LHCN-M2 (cell line): Measurements from ENCODE around the gene MARCHF7. TPM values are rescaled to one million over a fixed set of nuclear protein-coding genes. Genes with fewer than 3 reads are reported as not detected.

Source experiments
- DNase-seq: peaks from one replicate; pipeline ENCODE4 v3.0.0-alpha.2; 2012; ENCODE audit warnings: low read depth
- total RNA-seq: library from RNA; depleted of rRNA; stranded (reverse); fragments of >200 nt; gene quantifications from 2 replicates; pipeline ENCODE4 v1.2.3, GENCODE V29; 2014; rRNA removed

The MARCHF7 gene
- total RNA-seq, 1 experiment from 2014 or later, result 124 TPM

- DNase-seq, result no peak
These were observed 48.0 kb downstream of the MARCHF7 start for GRCh38 chr2:159760326-159760725.

GRCh38 chr2:159762075-159762474, 49.8 kb downstream of the MARCHF7 start:
- DNase-seq, result no peak

Other genes starting within 250 kb of the MARCHF7 start
- 28.1 and 37.4 TPM in 2 replicates for gene BAZ2B, start 96.0 kb upstream of the MARCHF7 start, total RNA-seq
- 6.3 and 9.0 TPM in 2 replicates for gene CD302, start 85.7 kb downstream of the MARCHF7 start, total RNA-seq
- gene LY75, start 192.2 kb downstream of the MARCHF7 start, total RNA-seq, result 0.19 and 0.57 TPM in 2 replicates